ENCODE results near the gene TERT.

Gene TERT

DNA sequence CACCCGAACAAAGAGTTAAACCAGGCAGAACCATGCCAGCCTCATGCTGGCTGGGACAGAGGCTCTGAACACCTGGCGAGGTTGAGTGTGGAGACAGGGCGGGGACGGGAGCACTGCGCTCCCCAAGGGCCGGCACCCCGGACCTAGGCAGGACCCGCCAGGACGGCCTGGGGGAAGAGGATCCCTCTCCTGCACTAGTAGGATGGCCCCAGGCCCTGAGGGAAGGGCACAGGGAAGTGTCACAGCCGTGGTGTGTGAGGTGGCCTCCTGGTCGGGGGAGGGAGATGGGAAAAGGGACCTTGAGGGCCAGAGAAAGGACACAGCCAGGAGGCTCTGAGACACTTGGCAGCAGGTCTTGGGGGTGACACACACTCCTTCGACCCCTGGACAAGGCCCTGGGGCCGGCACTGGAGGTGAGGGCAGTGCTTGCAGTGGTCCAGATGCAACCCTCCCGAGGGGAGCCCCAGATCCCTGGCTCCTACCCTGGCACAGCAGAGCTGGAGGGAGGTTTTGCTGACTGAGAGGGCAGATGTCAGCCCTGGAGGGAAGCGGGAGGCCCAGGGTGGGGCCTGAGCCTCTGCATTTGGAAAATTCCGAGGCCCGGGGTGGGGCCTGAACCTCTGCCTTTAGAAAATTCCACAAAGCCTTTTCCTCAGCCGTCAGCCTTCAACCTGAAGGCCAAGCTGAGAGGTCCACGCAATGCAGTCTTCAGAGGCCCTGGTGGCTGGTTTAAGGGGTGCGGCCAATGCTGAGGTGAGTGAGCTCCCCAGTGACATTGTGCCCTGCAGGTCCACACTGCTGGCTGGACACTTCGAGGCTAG lies 24.8 kb upstream of the TERT start:
- DNase-seq (ENCODE audit: insufficient read length, low spot score) = no peak

DNA sequence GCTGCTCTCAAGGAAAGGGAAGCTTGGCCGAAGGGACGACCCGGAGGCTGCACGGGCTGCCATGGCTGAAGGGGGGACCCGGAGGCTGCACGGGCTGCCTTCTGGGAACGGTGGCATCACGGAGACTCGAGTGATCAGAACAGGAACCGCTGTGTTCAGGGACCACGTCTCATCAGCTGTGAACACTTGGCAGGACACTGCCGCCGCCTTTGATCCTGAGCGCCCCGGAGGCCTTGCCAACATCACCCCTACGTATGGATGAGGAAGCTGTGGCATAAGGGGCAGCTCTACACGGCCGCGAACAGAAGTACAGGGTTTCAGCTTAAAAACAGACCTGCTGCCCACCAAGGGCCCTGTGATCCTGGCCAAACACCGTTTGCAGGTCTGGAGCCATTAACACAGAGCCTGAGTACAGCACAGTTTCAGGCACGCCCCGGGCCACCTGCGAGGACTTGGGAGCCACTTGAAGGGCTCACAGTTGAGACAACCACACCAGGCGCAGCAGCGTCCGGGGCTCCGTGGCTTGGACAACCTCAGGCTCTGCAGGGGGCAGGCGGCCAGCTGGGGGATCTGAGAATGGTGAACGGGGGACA lies 23.9 kb upstream of the TERT start:
- FAIRE-seq = no peak

More for the DNA sequence above, 24.8 kb upstream of the TERT start:
- FAIRE-seq = no peak

DNA sequence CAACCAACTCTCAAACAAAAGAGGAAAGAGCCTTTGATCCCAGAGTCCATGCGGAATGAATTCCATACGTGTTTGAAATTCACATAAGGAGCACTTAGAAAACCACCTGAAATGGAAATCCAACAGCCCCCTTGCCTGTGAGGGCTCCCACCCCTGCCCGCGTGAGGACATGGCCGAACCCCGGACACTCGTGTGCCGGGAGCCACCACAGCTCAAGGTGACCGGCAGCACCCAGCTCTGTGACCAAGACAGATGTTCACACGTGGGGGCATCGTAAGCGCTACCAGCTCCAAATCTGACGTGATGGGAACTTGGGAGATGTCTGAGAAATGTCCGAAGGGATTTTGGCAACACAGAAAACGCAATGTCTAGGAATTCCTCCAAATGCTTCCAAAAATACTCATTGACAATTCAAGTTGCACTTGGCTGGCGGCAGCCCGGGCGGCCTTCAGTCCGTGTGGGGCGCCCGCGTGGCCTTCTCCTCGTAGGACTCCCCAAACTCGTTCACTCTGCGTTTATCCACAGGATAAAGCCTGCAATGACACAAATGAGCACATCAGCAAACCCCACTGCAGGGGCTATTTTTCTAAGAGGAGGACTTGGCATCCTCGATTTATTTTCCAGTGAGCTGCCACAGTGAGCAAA lies 23.2 kb upstream of the TERT start:
- DNase-seq (ENCODE audit: insufficient read length, low spot score) (no peak), FAIRE-seq (no peak)

More for the DNA sequence above, 23.9 kb upstream of the TERT start:
- DNase-seq (ENCODE audit: insufficient read length, low spot score) = no peak

- FAIRE-seq (peak; percentile 60), DNase-seq (ENCODE audit: insufficient read length, low spot score) (no peak)
These were observed 21.9 kb upstream of the TERT start for GRCh38 chr5:1316588-1317340.

DNA sequence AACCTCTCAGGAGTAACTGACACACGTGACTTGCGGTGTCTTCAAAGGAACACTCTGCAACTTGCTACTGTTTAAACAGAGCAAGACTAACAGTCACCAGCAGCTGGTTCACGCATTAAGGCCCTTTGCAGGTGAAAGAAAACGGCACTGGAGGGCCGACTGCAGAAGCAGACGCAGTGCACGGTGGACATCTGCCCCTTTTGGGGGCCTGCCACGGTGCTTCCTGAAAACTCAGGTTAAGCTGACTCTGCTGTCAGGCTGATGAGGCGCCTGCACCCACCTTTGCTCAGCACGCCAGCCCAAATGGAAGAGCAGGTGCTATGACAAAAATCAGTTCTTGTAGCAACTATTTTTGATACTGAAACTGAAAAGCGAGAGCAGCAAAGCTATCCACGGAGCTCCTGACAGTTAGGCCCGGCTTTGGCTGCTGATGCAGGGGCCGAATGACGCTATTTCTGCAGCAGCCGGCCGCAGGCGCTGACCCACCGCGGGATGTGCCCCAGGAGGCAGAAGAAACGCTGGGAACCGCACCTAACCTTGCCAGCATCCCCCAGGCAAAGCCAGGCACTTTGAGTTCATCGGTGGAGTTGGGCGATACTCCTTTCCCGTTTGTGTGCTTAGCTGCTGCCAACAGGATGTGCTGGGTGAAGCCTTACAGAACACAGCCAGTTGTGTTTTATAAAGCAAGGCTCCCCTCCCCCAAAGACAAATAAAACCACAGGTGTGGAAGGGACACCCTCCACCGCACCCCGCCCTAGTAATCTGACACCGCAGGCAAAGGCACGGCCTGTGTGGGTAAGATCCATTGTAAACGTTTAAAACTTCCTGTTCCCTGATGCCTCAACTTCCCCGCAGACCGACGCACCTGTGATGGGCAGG lies 21.1 kb upstream of the TERT start:
- FAIRE-seq = peak; percentile 87

DNA sequence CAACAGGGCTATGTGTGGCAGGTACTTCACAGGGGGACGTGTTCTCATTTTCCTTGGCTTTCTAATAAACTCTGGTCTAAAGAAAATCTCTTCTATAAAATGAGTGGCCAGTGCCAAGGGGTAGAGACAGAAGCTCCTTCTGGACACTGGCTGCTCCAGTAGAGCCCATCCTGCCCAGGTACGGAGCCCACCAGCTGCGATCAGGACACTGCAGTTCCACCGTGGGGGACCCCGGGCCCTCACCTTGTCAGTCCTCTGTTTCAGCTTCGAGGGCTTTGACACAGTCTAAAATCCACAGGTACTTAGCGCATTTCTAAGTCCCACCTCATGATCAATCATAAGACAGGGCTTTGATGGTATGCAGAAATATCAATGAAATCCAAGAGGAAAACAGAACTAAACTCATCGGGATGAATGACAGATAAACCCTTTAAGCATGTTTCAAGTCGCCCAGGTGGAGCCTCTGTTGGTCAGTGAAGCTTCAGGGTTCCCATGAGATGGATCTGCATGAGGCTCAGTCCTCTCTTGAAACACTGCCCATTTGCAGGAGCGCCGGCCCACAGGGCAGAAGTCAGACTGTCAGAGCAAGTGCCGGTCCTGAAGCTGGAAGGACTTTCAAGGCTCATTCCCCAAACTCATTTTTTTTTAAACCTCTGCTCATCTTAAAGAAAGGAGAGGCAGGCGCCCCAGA lies 20.3 kb upstream of the TERT start:
- DNase-seq (ENCODE audit: insufficient read length, low spot score) (no peak), FAIRE-seq (no peak)

More for the DNA sequence above, 21.1 kb upstream of the TERT start:
- DNase-seq (ENCODE audit: insufficient read length, low spot score) = peak; percentile 82

GRCh38 chr5:1314564-1314982 lies 19.7 kb upstream of the TERT start:
- FAIRE-seq = no peak
- DNase-seq (ENCODE audit: insufficient read length, low spot score) = no peak

GRCh38 chr5:1312993-1313833 lies 18.3 kb upstream of the TERT start:
- DNase-seq (ENCODE audit: insufficient read length, low spot score) (no peak), FAIRE-seq (peak; percentile 93)

DNA sequence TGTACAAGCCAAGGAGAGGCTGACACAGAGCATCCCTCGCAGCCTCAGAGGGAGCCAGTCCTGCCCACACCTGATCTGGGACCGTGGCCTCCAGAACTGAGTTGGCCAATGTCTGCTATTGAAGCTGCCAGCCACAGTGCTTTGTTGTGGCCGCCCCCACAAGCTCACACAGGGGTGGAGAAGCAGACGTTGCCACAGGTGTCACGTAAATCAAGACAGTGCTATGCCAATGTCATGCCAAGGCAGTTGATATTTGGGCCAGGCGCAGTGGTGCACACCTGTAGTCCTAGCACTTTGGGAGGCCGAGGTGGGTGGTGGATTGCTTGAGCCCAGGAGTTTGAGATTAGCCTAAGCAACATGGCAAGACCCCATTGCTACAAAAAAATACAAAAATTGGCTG lies 17.3 kb upstream of the TERT start:
- no peak for FAIRE-seq
- no peak for DNase-seq (ENCODE audit: insufficient read length, low spot score)

- DNase-seq (ENCODE audit: insufficient read length, low spot score) (no peak), FAIRE-seq (no peak)
These were observed 16.7 kb upstream of the TERT start for GRCh38 chr5:1311439-1312055.

GRCh38 chr5:1310118-1310517 lies 15.2 kb upstream of the TERT start:
- FAIRE-seq (no peak), DNase-seq (ENCODE audit: insufficient read length, low spot score) (no peak)

DNA sequence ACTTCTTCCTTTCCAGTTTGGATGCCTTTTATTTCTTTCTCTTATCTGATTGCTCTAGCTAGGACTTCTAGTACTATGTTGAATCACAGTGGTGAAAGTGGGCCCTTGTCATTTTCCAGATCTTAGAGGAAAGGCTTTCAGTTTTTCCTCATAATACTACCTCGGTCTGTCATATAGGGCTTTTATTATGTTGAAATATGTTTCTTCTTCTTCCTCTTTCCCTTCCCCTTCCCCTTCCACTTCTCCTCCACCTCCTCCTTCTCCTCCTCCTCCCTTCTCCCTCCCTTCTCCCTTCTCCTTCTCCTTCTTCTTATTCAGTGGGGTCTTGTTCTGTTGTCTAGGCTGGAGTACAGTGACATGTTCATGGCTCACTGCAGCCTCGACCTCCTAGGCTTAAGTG lies 9.2 kb upstream of the TERT start:
- FAIRE-seq (peak; percentile 8), DNase-seq (ENCODE audit: insufficient read length, low spot score) (no peak)

- no peak for DNase-seq (ENCODE audit: insufficient read length, low spot score)
These were observed 7.4 kb upstream of the TERT start for GRCh38 chr5:1302258-1302657.

GRCh38 chr5:1300581-1301083 lies 5.8 kb upstream of the TERT start:
- no peak for FAIRE-seq
- DNase-seq (ENCODE audit: insufficient read length, low spot score) = no peak

More at GRCh38 chr5:1302258-1302657, 7.4 kb upstream of the TERT start:
- no peak for FAIRE-seq

DNA sequence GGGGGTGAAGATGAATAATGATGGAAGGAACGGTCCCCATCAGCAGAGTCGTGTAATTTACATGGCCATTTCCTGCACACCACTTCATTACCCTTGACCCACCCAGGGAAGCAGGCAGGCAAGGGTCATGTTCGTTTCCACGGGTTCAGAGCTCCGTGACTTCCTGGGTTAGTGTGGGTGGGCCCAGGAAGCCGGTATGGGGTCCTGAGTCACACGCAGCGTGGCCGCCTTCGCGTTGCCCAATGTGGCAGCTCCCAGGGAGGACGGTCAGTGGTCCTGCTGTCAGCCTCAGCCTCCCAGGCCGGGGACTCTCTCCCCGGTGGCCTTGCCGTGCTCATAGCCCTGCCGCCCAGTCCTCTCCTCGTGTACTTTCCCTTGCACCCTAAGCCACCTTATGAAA lies 5.1 kb upstream of the TERT start:
- DNase-seq (ENCODE audit: insufficient read length, low spot score) (no peak), FAIRE-seq (no peak)

DNA sequence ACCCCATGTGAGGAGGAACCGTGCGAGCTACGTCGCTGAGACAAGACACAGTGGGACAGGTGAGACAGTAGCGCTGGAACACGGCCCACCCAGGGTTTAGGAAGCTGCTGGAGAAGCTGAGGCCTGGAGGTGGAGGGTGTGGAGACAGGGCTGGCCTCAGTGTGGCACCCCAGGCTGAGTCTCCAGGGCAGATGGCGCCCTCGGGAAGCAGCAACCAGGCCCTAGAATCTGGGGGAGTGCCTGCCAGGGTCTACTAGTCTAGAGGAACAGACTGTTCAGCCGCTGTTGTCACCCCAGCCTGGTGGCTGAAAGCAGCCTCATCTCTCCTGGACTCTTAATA lies 4.6 kb upstream of the TERT start:
- DNase-seq (ENCODE audit: insufficient read length, low spot score) (no peak), FAIRE-seq (no peak)

GRCh38 chr5:1298723-1299510 lies 4.0 kb upstream of the TERT start:
- no peak for DNase-seq (ENCODE audit: insufficient read length, low spot score)
- FAIRE-seq = no peak

Data from GM19239 (cell line).